ENCODE data around the gene FOXJ3.

Gene FOXJ3

DNA sequence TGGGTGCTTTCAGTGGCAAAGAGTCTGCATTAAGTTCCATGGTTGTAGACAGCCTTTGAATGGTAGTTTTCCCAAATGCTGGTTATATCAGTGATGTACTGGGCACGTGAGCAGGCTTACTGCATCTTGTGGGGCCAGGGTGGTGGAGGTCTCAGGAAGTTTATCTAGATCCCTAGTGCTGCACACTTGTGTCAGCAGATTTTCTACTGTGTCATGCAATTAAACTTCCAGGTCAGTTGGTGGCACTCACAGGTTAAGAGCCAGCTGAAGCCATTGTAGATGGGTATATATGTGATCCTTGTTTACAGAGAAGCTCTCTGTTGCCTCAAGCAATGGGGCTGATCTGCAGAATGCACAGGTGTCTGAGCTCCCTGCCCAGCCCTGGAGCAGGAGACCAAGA is 33.0 kb downstream of the FOXJ3 start:
- no peak for DNase-seq

GRCh38 chr1:42298520-42298919 is 36.5 kb downstream of the FOXJ3 start:
- no peak for DNase-seq

DNA sequence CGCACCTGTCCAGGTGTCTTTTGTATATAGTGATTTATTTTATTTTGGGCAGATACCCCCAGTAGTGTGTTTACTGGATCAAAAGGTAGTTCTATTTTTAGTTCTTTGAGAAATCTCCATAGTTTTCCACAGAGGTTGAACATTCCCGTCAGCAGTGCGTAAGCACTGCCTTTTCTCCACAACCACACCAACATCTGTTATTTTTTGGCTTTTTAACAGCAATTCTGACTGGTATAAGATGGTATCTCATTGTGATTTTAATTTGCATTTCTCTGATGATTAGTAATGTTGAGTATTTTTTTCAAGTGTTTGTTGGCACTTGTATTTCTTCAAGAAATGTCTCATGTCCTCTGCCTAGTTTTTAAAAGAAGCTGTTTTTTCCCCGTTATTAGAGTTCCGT is 39.2 kb downstream of the FOXJ3 start:
- DNase-seq: no peak

DNA sequence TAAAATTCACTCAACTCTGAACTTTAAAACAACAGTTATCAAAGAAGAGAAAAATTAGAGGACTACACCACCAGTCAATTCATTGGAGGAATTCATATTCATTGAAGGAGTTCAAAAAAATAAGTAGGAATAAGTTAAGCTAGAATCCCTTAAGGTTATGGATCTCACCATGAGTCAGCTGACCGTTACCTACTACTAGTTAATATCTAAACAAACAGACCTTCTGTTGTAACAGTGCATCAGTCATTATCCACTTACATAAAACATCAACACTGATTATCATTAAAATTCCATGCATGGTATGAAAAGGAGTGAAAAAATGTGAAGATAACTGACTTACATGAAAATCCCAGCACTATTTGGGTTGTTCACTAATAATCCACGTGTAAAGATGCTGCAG is 44.9 kb downstream of the FOXJ3 start:
- DNase-seq: no peak

GRCh38 chr1:42288311-42288985 is 46.6 kb downstream of the FOXJ3 start:
- DNase-seq: no peak

DNA sequence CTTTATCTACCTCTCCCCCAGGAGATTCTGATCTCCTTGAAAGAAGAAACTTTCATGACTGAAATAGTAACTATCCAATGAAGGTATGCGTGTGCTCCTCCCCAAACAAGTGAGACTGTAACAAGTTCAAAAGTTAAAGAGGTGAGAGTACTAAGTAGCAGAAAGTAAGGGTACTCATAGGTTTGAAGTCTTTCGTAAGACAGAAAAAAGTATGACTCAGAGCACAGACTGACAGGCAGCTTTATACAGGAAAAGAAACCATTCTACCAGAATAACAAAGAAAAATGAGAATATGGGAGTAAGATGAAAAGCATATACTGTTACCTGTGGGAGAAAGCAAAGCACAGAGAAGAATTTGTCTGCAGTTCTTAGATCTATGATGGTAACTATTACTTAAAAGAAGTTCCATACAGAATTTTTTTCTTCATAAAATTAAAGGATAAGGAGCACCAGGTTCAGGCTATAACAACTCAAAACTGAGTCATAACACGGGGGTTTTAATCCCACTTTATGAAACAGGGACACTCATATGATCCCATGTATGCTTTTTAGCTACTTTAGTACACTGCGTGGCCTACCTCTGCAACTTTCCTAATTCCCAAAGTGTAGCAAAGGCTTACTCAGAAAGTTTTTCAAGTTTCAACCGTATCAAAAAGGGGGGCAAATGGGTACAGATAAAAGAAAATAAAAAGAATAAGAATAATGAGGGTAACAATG is 52.0 kb downstream of the FOXJ3 start:
- DNase-seq: no peak

GRCh38 chr1:42282024-42282579 is 52.9 kb downstream of the FOXJ3 start:
- no peak for DNase-seq

DNA sequence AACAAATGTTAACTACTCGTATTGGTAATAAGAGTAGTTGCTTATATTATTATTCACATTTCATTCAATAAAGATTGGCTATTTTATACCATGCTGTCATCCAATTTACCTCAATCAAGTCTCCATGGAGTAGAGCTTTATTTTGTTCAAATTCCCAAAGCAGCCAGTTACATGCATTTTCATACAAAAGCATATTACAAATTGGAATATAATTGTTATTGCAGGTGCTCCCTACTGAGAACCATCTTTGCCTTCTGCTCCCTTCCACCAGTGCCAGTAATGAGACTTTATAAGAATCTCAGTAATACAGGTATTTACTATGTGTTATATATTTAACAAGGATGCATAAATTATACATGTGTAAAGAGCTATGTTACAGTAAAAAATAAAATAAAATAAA is 54.2 kb downstream of the FOXJ3 start:
- DNase-seq: no peak

- no peak for DNase-seq
These were observed 56.0 kb downstream of the FOXJ3 start for GRCh38 chr1:42279055-42279454.

GRCh38 chr1:42272920-42273319 is 62.1 kb downstream of the FOXJ3 start:
- no peak for DNase-seq

DNA sequence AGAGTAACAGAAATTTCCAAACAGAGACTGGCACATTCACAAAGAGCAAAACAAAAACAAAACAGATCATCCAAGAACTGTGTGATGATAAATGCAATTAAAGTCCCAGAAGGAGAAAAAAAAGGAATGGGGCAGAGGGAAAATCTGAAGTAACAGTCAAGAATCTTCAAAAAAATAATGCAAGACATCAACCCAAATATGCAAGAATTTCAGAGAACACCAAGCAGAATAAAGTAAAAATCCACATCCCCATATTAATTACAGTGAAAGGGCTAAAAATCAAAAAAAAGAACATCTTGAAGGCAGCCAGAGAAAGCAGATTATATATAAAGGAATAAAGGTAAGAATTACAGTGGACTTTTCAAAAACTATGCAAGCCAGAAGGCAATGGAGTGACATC is 67.1 kb downstream of the FOXJ3 start:
- DNase-seq: no peak

- DNase-seq: no peak
These were observed 68.5 kb downstream of the FOXJ3 start for GRCh38 chr1:42266253-42267135.

DNA sequence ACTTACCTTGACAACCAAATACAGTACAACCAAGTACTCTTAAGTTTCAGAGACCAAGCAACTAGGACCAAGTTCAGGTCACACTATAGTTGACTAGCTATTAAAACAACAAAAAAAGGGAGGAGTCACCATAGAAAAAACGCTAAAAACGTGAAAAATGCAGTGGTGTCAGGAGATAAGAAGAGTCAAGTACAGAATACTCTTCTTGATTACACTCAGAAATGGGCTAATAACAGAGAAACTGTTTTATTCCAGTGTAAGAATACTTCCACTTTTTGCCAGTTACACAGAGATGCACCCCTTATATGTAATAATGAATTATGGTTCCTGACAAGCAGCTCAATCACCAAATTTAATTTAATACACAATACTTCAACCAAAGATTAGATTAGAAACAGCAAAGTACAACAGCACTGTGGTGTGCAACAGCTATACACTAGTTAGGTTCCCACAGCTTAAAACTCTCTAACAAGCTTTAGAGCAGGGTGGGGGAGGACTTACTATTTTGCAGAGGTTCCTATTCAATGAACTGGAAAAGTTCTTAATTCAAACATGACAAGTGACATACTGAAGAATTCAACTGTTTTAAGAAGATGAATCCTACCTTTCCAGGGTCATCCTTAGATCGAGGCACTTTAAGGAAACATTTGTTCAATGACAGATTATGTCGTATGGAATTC is 70.4 kb downstream of the FOXJ3 start:
- DNase-seq: no peak

DNA sequence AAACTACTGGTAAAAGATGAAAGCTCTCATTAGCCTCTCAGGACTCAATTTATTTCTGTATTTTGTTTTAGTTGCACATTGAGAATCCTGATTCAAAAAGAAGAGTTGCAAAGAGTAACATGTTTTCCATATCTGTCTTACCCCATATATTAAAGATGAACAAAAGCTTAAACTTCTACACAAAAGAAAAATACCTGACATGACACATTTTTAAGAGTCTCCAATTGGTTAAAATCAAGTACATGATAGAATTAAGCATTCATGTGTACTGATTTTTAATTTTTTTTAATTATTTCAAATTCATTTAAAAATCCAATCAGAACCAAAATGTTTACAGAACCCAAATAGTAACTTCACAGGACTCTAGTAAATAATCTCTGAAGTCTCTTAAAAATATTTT is 72.0 kb downstream of the FOXJ3 start:
- DNase-seq: no peak

DNA sequence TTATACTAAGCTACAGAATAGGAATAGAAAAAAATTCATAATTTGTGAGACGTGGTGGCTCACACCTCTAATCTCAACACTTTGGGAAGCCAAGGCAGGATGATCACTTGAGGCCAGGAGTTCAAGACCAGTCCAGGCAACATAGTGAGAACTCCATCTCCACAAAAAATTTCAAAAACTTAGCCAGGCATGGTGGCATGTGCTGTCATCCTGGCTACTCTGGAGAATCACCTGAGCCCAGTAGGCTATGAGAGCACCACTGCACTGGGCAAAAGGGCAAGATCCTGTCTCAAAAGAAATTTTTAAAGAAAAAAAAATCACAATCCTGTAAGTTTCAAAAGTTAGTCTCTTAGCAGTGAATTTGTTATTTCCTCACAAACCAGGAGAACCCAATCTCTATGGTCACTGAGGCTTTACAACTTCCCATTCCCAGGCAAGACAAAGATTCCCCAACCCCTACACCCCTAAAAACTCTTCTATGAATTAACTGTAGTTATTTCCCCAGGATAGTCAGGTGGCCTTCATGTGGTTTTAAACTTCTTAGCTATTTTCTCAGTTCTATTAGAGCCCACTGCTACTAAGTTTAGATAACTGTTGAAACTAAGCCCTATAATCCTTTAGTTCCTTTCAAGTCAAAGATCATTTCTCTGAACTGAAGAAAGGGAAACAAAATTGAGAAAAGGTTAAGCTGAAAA is 74.5 kb downstream of the FOXJ3 start:
- DNase-seq: no peak

DNA sequence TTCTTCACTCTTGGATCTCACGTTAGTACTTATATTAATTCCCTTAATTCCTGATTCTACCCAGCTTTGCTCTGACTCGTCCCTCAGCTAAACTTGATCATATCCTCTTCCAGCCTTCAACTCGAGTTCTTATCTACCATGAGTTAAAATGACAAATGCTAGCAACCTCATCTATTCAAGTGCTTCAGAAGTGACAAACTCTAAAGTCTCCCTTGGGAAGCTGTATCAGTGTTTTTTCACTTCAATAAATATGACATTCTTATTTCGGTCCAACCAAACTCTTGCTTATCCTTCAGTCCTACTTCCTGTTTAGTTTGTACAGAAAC is 75.3 kb downstream of the FOXJ3 start:
- DNase-seq: no peak

DNA sequence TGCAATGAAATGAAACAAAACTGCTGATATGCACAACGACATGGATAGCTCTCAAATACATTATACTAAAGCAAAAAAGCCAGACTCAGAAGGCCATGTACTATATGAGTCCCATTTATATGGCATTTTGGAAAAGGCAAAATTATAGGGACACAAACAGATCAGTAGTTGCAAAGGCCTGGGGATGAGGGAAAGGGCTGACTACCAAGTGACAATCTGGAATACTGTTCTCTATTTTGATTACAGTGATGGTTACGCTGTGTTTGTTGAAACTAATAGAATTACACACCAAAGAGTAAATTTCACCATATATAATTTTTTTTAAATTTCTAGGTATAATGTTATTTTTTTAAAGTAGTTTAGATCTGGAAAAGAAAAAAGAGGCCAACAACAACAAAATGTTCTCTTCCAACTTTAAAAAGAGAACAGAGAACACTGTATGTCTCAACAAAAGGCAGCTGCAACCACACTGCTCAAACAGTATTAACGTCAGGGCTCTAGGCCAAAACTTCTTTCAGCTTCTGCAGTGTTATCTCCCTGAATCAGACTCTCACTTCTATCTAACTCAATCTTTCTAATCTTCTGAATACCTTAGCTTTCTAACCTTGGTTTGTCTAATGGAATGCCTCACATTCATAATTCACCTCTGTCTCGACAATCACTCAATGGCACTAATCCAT is 75.8 kb downstream of the FOXJ3 start:
- no peak for DNase-seq

- DNase-seq: no peak
These were observed 76.8 kb downstream of the FOXJ3 start for GRCh38 chr1:42258218-42258617.

DNA sequence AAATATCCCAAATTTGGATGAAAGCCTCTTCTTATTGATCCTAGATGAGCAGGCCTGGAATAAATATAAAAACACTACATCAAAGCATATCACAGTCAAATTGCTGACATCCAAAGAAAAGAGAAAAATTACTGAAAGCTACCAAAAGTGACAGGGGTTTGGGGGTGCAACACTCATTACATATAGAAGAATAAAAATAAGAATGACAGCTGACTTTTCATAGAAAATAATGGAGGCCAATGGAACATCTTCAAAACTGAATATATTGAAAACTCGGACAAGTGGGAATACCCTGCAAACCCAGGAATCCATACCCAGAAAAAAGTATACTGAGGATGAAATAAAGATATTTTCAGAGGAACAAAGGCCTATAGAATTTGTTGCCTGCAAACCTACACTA is 84.0 kb downstream of the FOXJ3 start:
- no peak for DNase-seq

DNA sequence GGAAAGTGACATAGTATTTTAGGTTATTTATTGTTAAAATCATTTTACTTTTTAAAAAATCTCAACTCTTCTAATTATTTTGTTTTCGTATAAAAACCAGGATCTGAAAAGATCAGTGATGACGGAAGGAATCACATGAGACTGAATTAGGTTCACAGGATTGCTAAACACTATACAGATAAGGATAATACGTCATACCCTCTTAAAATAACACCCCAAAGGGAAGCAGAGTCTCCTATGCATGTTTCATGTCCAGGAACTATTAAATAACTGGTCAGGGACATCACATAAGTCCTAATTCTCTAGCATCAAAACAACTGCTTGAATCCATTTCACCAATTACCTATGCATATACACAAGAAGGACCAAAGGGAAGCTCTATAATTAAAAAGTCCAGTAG is 84.9 kb downstream of the FOXJ3 start:
- DNase-seq: no peak

- DNase-seq: no peak
These were observed 93.9 kb downstream of the FOXJ3 start for GRCh38 chr1:42240966-42241755.
